WTC11 (cell line): ENCODE measurements around the gene TXN. TPM values are rescaled to one million over a fixed set of nuclear protein-coding genes. Genes with fewer than 3 reads are reported as not detected.
A peak's percentile ranks its signal among the peaks of the same experiment; 100 is the strongest.
"Not testable (repeated sequence)": the region's sequence is repeated elsewhere in the genome, so short reads cannot be mapped to it uniquely, and the experiment has no call there.

Experiments
- ATAC-seq: fragments of 200-7000 bp; cut with Tn5 transposase; 2 replicates; pipeline ENCODE4 v1.10.0; 2021; ENCODE audit warnings: mild to moderate bottlenecking, moderate library complexity
- CTCF ChIA-PET: fragments of 300-600 bp; sonication (Branson Sonifier 250); formaldehyde crosslinking; loops from one replicate; lab custom pipeline; 2021; ENCODE audit warnings: antibody characterized with exemption; lab: Charles Lee
- POLR2A ChIA-PET: fragments of 350-600 bp; sonication (Branson Sonifier 250); formaldehyde crosslinking; loops from one replicate; lab custom pipeline; 2021; ENCODE audit warnings: antibody characterized with exemption; lab: Charles Lee
- DNase-seq: peaks from one replicate; pipeline ENCODE4 v3.0.0; 2021; ENCODE audit warnings: low spot score
- H3K27ac Mint-ChIP-seq: 2 replicates; pipeline ENCODE4 v1.8.0; 2021; ENCODE audit warnings: mixed read lengths
- H3K27me3 Mint-ChIP-seq: 2 replicates; pipeline ENCODE4 v1.8.0; 2021; ENCODE audit warnings: low read depth, mild to moderate bottlenecking, moderate library complexity, mixed read lengths
- H3K36me3 Mint-ChIP-seq: 2 replicates; pipeline ENCODE4 v1.8.0; 2021; ENCODE audit warnings: mixed read lengths
- H3K4me1 Mint-ChIP-seq: 2 replicates; pipeline ENCODE4 v1.8.0; 2022; ENCODE audit warnings: mixed read lengths
- H3K4me3 Mint-ChIP-seq: 2 replicates; pipeline ENCODE4 v1.8.0; 2021; ENCODE audit warnings: mild to moderate bottlenecking, moderate library complexity, mixed read lengths
- H3K9me3 Mint-ChIP-seq: 2 replicates; pipeline ENCODE4 v1.8.0; 2021; ENCODE audit warnings: mixed read lengths
- CDX4 ChIP-seq: fragments of 250-450 bp; sonication (Bioruptor Pico); IDR thresholded peaks from 2 replicates; pipeline ENCODE4 v1.9.0; 2021; ENCODE audit warnings: moderate library complexity, mild to moderate bottlenecking, inconsistent platforms, borderline replicate concordance
- EMX1 ChIP-seq: fragments of 250-450 bp; sonication (Bioruptor Pico); IDR thresholded peaks from 2 replicates; pipeline ENCODE4 v1.8.0; 2021; ENCODE audit warnings: mild to moderate bottlenecking
- FOXK1 ChIP-seq: sonication (generic); formaldehyde crosslinking; IDR thresholded peaks from 2 replicates; pipeline ENCODE4 v1.8.0; 2022; ENCODE audit warnings: mild to moderate bottlenecking, moderate library complexity, missing genetic modification reagents
- GABPB1 ChIP-seq: sonication (generic); formaldehyde crosslinking; IDR thresholded peaks from 2 replicates; pipeline ENCODE4 v1.8.1; 2023; ENCODE audit warnings: mild to moderate bottlenecking, missing genetic modification reagents
- GTF2I ChIP-seq: fragments of 250-450 bp; sonication (Bioruptor Pico); conservative IDR thresholded peaks from 2 replicates; pipeline ENCODE4 v1.4.0; 2021; ENCODE audit warnings: mild to moderate bottlenecking
- JAZF1 ChIP-seq: fragments of 250-450 bp; sonication (Bioruptor Pico); IDR thresholded peaks from 2 replicates; pipeline ENCODE4 v1.9.0; 2021; ENCODE audit warnings: moderate library complexity, mild to moderate bottlenecking, inconsistent platforms
- NFYB ChIP-seq: sonication (generic); formaldehyde crosslinking; conservative IDR thresholded peaks from 2 replicates; pipeline ENCODE4 v1.8.0; 2022; ENCODE audit warnings: low read depth, missing genetic modification reagents
- NR3C1 ChIP-seq: sonication (generic); formaldehyde crosslinking; conservative IDR thresholded peaks from 2 replicates; pipeline ENCODE4 v1.8.1; 2023; ENCODE audit warnings: low read depth, mild to moderate bottlenecking, missing genetic modification reagents
- OVOL2 ChIP-seq: fragments of 250-450 bp; sonication (Bioruptor Pico); IDR thresholded peaks from 2 replicates; pipeline ENCODE4 v1.9.0; 2021; ENCODE audit warnings: mild to moderate bottlenecking, borderline replicate concordance
- TEAD4 ChIP-seq: sonication (generic); formaldehyde crosslinking; IDR thresholded peaks from 2 replicates; pipeline ENCODE4 v1.8.0; 2022; ENCODE audit warnings: mild to moderate bottlenecking, missing genetic modification reagents
- USF2 ChIP-seq: sonication (generic); formaldehyde crosslinking; IDR thresholded peaks from 2 replicates; pipeline ENCODE4 v1.8.1; 2023; ENCODE audit warnings: mild to moderate bottlenecking, missing genetic modification reagents, moderate library complexity
- ZNF219 ChIP-seq: sonication (generic); formaldehyde crosslinking; IDR thresholded peaks from 2 replicates; pipeline ENCODE4 v1.8.0; 2023; ENCODE audit warnings: missing genetic modification reagents, mild to moderate bottlenecking, borderline replicate concordance
- ZNF232 ChIP-seq: sonication (generic); formaldehyde crosslinking; IDR thresholded peaks from 2 replicates; pipeline ENCODE4 v1.8.0; 2022; ENCODE audit warnings: mild to moderate bottlenecking, missing genetic modification reagents
- ZNF263 ChIP-seq: sonication (generic); formaldehyde crosslinking; IDR thresholded peaks from 2 replicates; pipeline ENCODE4 v1.8.1; 2022; ENCODE audit warnings: low read depth, mild to moderate bottlenecking, moderate library complexity, missing genetic modification reagents
- ZNF317 ChIP-seq: sonication (generic); formaldehyde crosslinking; IDR thresholded peaks from 2 replicates; pipeline ENCODE4 v1.8.1; 2023; ENCODE audit warnings: low read depth, mild to moderate bottlenecking, moderate library complexity, missing genetic modification reagents, borderline replicate concordance
- ZNF671 ChIP-seq: fragments of 250-450 bp; sonication (Bioruptor Pico); IDR thresholded peaks from 2 replicates; pipeline ENCODE4 v1.8.0; 2021; ENCODE audit warnings: mild to moderate bottlenecking
- total RNA-seq: library from RNA; stranded (reverse); gene quantifications from 3 replicates; pipeline ENCODE4 v1.2.3, GENCODE V29; 2021
- TF ChIP-seq, protein P1 (sequence below): sonication (generic); formaldehyde crosslinking; IDR thresholded peaks from 2 replicates; pipeline ENCODE4 v1.8.0; 2022; ENCODE audit warnings: mild to moderate bottlenecking, missing genetic modification reagents
- TF ChIP-seq, protein P2 (sequence below): sonication (generic); formaldehyde crosslinking; IDR thresholded peaks from 2 replicates; pipeline ENCODE4 v1.8.0; 2023; ENCODE audit warnings: mild to moderate bottlenecking, missing genetic modification reagents
- TF ChIP-seq, protein P3 (sequence below): fragments of 250-450 bp; sonication (Bioruptor Pico); IDR thresholded peaks from 2 replicates; pipeline ENCODE4 v1.9.0; 2021; ENCODE audit warnings: mild to moderate bottlenecking
- TF ChIP-seq, protein P4 (sequence below): sonication (generic); formaldehyde crosslinking; IDR thresholded peaks from 2 replicates; pipeline ENCODE4 v1.8.1; 2022; ENCODE audit warnings: missing genetic modification reagents, borderline replicate concordance

TXN gene
- total RNA-seq, 1 experiment from 2014 or later = 245 TPM

GRCh38 chr9:110252509-110253139 is 3.7 kb downstream of the TXN start:
- no peak for DNase-seq
- TF ChIP-seq, protein P1, sequence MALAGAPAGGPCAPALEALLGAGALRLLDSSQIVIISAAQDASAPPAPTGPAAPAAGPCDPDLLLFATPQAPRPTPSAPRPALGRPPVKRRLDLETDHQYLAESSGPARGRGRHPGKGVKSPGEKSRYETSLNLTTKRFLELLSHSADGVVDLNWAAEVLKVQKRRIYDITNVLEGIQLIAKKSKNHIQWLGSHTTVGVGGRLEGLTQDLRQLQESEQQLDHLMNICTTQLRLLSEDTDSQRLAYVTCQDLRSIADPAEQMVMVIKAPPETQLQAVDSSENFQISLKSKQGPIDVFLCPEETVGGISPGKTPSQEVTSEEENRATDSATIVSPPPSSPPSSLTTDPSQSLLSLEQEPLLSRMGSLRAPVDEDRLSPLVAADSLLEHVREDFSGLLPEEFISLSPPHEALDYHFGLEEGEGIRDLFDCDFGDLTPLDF (CRISPR knock-in tag) = no peak
- no peak for TF ChIP-seq EMX1 (CRISPR knock-in tag)
- TF ChIP-seq ZNF232 = no peak
- TF ChIP-seq ZNF219 (CRISPR knock-in tag) = no peak
- TF ChIP-seq, protein P2, sequence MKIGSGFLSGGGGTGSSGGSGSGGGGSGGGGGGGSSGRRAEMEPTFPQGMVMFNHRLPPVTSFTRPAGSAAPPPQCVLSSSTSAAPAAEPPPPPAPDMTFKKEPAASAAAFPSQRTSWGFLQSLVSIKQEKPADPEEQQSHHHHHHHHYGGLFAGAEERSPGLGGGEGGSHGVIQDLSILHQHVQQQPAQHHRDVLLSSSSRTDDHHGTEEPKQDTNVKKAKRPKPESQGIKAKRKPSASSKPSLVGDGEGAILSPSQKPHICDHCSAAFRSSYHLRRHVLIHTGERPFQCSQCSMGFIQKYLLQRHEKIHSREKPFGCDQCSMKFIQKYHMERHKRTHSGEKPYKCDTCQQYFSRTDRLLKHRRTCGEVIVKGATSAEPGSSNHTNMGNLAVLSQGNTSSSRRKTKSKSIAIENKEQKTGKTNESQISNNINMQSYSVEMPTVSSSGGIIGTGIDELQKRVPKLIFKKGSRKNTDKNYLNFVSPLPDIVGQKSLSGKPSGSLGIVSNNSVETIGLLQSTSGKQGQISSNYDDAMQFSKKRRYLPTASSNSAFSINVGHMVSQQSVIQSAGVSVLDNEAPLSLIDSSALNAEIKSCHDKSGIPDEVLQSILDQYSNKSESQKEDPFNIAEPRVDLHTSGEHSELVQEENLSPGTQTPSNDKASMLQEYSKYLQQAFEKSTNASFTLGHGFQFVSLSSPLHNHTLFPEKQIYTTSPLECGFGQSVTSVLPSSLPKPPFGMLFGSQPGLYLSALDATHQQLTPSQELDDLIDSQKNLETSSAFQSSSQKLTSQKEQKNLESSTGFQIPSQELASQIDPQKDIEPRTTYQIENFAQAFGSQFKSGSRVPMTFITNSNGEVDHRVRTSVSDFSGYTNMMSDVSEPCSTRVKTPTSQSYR = no peak
- no peak for TF ChIP-seq ZNF317 (CRISPR knock-in tag)
- TF ChIP-seq ZNF263 (CRISPR knock-in tag) = no peak
- TF ChIP-seq NR3C1 = no peak
- TF ChIP-seq GTF2I (CRISPR knock-in tag) = no peak
- TF ChIP-seq JAZF1 (CRISPR knock-in tag) = no peak
- TF ChIP-seq NFYB (CRISPR knock-in tag) = no peak
- TF ChIP-seq, protein P3, sequence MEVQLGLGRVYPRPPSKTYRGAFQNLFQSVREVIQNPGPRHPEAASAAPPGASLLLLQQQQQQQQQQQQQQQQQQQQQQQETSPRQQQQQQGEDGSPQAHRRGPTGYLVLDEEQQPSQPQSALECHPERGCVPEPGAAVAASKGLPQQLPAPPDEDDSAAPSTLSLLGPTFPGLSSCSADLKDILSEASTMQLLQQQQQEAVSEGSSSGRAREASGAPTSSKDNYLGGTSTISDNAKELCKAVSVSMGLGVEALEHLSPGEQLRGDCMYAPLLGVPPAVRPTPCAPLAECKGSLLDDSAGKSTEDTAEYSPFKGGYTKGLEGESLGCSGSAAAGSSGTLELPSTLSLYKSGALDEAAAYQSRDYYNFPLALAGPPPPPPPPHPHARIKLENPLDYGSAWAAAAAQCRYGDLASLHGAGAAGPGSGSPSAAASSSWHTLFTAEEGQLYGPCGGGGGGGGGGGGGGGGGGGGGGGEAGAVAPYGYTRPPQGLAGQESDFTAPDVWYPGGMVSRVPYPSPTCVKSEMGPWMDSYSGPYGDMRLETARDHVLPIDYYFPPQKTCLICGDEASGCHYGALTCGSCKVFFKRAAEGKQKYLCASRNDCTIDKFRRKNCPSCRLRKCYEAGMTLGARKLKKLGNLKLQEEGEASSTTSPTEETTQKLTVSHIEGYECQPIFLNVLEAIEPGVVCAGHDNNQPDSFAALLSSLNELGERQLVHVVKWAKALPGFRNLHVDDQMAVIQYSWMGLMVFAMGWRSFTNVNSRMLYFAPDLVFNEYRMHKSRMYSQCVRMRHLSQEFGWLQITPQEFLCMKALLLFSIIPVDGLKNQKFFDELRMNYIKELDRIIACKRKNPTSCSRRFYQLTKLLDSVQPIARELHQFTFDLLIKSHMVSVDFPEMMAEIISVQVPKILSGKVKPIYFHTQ = no peak
- TF ChIP-seq GABPB1 (CRISPR knock-in tag) = no peak
- no peak for TF ChIP-seq OVOL2 (CRISPR knock-in tag)
- TF ChIP-seq, all 79 proteins: peak for 0
- Mint-ChIP-seq H3K27me3 (no peaks in the 10 kb centered on the region), H3K4me1 (peaks cover 35% of the 10 kb centered on the region), H3K36me3 (peaks cover 18% of the 10 kb centered on the region), H3K9me3 (no peaks in the 10 kb centered on the region), H3K4me3 (peak overlapping the region; percentile 98; the same call in 1 of the 2 replicates), H3K27ac (peak overlapping the region; percentile 74; the same call in 1 of the 2 replicates)
- POLR2A ChIA-PET = no interaction called here
- CTCF ChIA-PET = no interaction called here
- no peak for ATAC-seq

DNA sequence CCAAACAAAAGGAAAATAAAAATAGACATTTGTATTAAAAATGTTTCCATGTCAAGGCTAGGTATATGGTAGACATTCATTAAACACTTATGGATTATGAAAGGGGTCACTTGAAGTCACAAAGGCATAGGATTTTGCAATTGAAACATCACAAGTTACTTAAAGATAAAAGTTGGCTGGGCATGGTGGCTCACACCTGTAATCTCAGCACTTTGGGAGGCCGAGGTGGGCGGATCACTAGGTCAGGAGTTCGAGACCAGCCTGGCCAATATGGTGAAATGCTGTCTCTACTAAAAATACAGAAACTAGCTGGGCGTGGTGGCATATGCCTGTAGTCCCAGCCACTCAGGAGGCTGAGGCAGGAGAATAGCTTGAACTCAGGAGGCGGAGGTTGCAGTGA is 4.5 kb downstream of the TXN start:
- peaks cover 19% of the 10 kb centered on the region for H3K36me3 Mint-ChIP-seq
- H3K9me3 Mint-ChIP-seq, H3K27me3 Mint-ChIP-seq, DNase-seq, ATAC-seq, H3K4me3 Mint-ChIP-seq, H3K27ac Mint-ChIP-seq, POLR2A ChIA-PET, CTCF ChIA-PET: not testable (repeated sequence)
- H3K4me1 Mint-ChIP-seq = peaks cover 28% of the 10 kb centered on the region

- ChIA-PET POLR2A (no interaction called here), CTCF (no interaction called here)
- Mint-ChIP-seq H3K36me3 (peaks cover 24% of the 10 kb centered on the region), H3K9me3 (no peaks in the 10 kb centered on the region), H3K4me3 (no peak overlapping the region), H3K27me3 (no peaks in the 10 kb centered on the region), H3K27ac (no peak overlapping the region; the same call in 1 of the 2 replicates), H3K4me1 (peaks cover 28% of the 10 kb centered on the region)
- DNase-seq (no peak), ATAC-seq (no peak)
- no peak for TF ChIP-seq ZNF317 (CRISPR knock-in tag)
- no peak for TF ChIP-seq ZNF671 (CRISPR knock-in tag)
- TF ChIP-seq CDX4 (CRISPR knock-in tag) = no peak
- TF ChIP-seq FOXK1 (CRISPR knock-in tag) = no peak
- no peak for TF ChIP-seq GABPB1 (CRISPR knock-in tag)
- TF ChIP-seq USF2 (CRISPR knock-in tag) = no peak
- no peak for TF ChIP-seq TEAD4
- TF ChIP-seq, protein P4, sequence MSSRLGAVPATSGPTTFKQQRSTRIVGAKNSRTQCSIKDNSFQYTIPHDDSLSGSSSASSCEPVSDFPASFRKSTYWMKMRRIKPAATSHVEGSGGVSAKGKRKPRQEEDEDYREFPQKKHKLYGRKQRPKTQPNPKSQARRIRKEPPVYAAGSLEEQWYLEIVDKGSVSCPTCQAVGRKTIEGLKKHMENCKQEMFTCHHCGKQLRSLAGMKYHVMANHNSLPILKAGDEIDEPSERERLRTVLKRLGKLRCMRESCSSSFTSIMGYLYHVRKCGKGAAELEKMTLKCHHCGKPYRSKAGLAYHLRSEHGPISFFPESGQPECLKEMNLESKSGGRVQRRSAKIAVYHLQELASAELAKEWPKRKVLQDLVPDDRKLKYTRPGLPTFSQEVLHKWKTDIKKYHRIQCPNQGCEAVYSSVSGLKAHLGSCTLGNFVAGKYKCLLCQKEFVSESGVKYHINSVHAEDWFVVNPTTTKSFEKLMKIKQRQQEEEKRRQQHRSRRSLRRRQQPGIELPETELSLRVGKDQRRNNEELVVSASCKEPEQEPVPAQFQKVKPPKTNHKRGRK (CRISPR knock-in tag) = no peak
Observed at GRCh38 chr9:110251212-110251611, 5.1 kb downstream of the TXN start.
